HL-60/S4 treated with phorbol 12-myristate 13-acetate at 8.2 ng/mL for 4 days and 3 days (cell line): ENCODE results near the gene MYZAP.

Experiments used
- in situ Hi-C: fragments of 300-500 bp; cut with MboI; formaldehyde crosslinking; loops from 2 replicates; pipeline ENCODE4 v1.15.0; 2022; ENCODE audit warnings: low sequenced_read_pairs

MYZAP gene

GRCh38 chr15:57561041-57561711, 30.5 kb upstream of the MYZAP start:
- in situ Hi-C loops: loop anchor here (25.0 kb wide), 1 partner anchor 626 kb away; no protein-coding TSS in a partner anchor

- in situ Hi-C loops: loop anchor here (25.0 kb wide), 1 partner anchor 625 kb away; no protein-coding TSS in a partner anchor
These were observed 29.4 kb upstream of the MYZAP start for GRCh38 chr15:57562196-57562769.

GRCh38 chr15:57563416-57563815, 28.3 kb upstream of the MYZAP start:
- in situ Hi-C loops: loop anchor here (25.0 kb wide), 1 partner anchor 624 kb away; no protein-coding TSS in a partner anchor

GRCh38 chr15:57565311-57565710, 26.4 kb upstream of the MYZAP start:
- in situ Hi-C loops: loop anchor here (25.0 kb wide), 1 partner anchor 622 kb away; no protein-coding TSS in a partner anchor

GRCh38 chr15:57566834-57567233, 24.9 kb upstream of the MYZAP start:
- in situ Hi-C loops: loop anchor here (25.0 kb wide), 1 partner anchor 620 kb away; no protein-coding TSS in a partner anchor

GRCh38 chr15:57567891-57568290, 23.8 kb upstream of the MYZAP start:
- in situ Hi-C loops: loop anchor here (25.0 kb wide), 1 partner anchor 619 kb away; no protein-coding TSS in a partner anchor

- in situ Hi-C loops: loop anchor here (25.0 kb wide), 1 partner anchor 619 kb away; no protein-coding TSS in a partner anchor
These were observed 23.4 kb upstream of the MYZAP start for GRCh38 chr15:57568299-57568698.

GRCh38 chr15:57570340-57570739, 21.4 kb upstream of the MYZAP start:
- in situ Hi-C loops: loop anchor here (25.0 kb wide), 1 partner anchor 617 kb away; no protein-coding TSS in a partner anchor

GRCh38 chr15:57570994-57571393, 20.7 kb upstream of the MYZAP start:
- in situ Hi-C loops: loop anchor here (25.0 kb wide), 1 partner anchor 616 kb away; no protein-coding TSS in a partner anchor

- in situ Hi-C loops: loop anchor here (25.0 kb wide), 1 partner anchor 616 kb away; no protein-coding TSS in a partner anchor
These were observed 20.0 kb upstream of the MYZAP start for GRCh38 chr15:57571725-57572124.

- in situ Hi-C loops: loop anchor here (25.0 kb wide), 1 partner anchor 615 kb away; no protein-coding TSS in a partner anchor
These were observed 19.2 kb upstream of the MYZAP start for GRCh38 chr15:57572468-57572867.

GRCh38 chr15:57573151-57573550, 18.6 kb upstream of the MYZAP start:
- in situ Hi-C loops: loop anchor here (25.0 kb wide), 1 partner anchor 614 kb away; no protein-coding TSS in a partner anchor

- in situ Hi-C loops: no loop called here
These were observed 16.3 kb upstream of the MYZAP start for GRCh38 chr15:57575363-57575762.

- in situ Hi-C loops: no loop called here
These were observed 13.3 kb upstream of the MYZAP start for GRCh38 chr15:57578288-57578900.

GRCh38 chr15:57580428-57580827, 11.3 kb upstream of the MYZAP start:
- in situ Hi-C loops: no loop called here

- in situ Hi-C loops: no loop called here
These were observed 10.8 kb upstream of the MYZAP start for GRCh38 chr15:57580866-57581265.

GRCh38 chr15:57582090-57582489, 9.6 kb upstream of the MYZAP start:
- in situ Hi-C loops: no loop called here

- in situ Hi-C loops: no loop called here
These were observed 8.4 kb upstream of the MYZAP start for GRCh38 chr15:57583282-57583681.

GRCh38 chr15:57583720-57584119, 8.0 kb upstream of the MYZAP start:
- in situ Hi-C loops: no loop called here

GRCh38 chr15:57586661-57587424, 4.9 kb upstream of the MYZAP start:
- in situ Hi-C loops: no loop called here

- in situ Hi-C loops: no loop called here
These were observed 2.4 kb upstream of the MYZAP start for GRCh38 chr15:57589281-57589680.
